ENCODE results near the gene OR10A7. TPM values are rescaled to one million over a fixed set of nuclear protein-coding genes. Genes with fewer than 3 reads are reported as not detected.
"Not testable (repeated sequence)": the region's sequence is repeated elsewhere in the genome, so short reads cannot be mapped to it uniquely, and the experiment has no call there.

Gene OR10A7
- total RNA-seq (2014; rRNA removed; shearing (Covaris generic)), result not detected in 2 replicates

GRCh38 chr12:55220725-55221124, at the start of gene OR10A7:
OR10A7 (plus strand) TSS chr12:55221025; CDS start chr12:55221025, 0 bp downstream.
- no peak for DNase-seq (ENCODE audit: low read depth)

- no peak for DNase-seq (ENCODE audit: low read depth)
These were observed 49.4 kb upstream of the OR10A7 start for GRCh38 chr12:55171445-55171844.

GRCh38 chr12:55171846-55172245, 49.0 kb upstream of the OR10A7 start:
- not testable (repeated sequence) for DNase-seq (ENCODE audit: low read depth)

- no peak for DNase-seq (ENCODE audit: low read depth)
These were observed 48.1 kb upstream of the OR10A7 start for GRCh38 chr12:55172686-55173085.

GRCh38 chr12:55173456-55173855, 47.4 kb upstream of the OR10A7 start:
- no peak for DNase-seq (ENCODE audit: low read depth)

GRCh38 chr12:55188573-55188972, 32.3 kb upstream of the OR10A7 start:
- no peak for DNase-seq (ENCODE audit: low read depth)

GRCh38 chr12:55188974-55189556, 31.8 kb upstream of the OR10A7 start:
- DNase-seq (ENCODE audit: low read depth), result peak; percentile 76

- DNase-seq (ENCODE audit: low read depth), result no peak
These were observed 26.4 kb upstream of the OR10A7 start for GRCh38 chr12:55194382-55194781.

GRCh38 chr12:55226523-55226922, 5.7 kb downstream of the OR10A7 start:
- no peak for DNase-seq (ENCODE audit: low read depth)

- no peak for DNase-seq (ENCODE audit: low read depth)
These were observed 6.8 kb downstream of the OR10A7 start for GRCh38 chr12:55227643-55228042.

GRCh38 chr12:55244309-55244708, 23.5 kb downstream of the OR10A7 start, which contains the start of gene OR6C74:
OR6C74 (plus strand) TSS chr12:55244609; CDS start chr12:55247288, 2,679 bp downstream.
- no peak for DNase-seq (ENCODE audit: low read depth)

GRCh38 chr12:55246159-55246558, 25.3 kb downstream of the OR10A7 start:
- no peak for DNase-seq (ENCODE audit: low read depth)

GRCh38 chr12:55250944-55251343, 30.1 kb downstream of the OR10A7 start:
- DNase-seq (ENCODE audit: low read depth), result no peak

- DNase-seq (ENCODE audit: low read depth), result no peak
These were observed 32.5 kb downstream of the OR10A7 start for GRCh38 chr12:55253281-55253680.

GRCh38 chr12:55256831-55257230, 36.0 kb downstream of the OR10A7 start:
- no peak for DNase-seq (ENCODE audit: low read depth)

GRCh38 chr12:55258303-55258702, 37.5 kb downstream of the OR10A7 start:
- no peak for DNase-seq (ENCODE audit: low read depth)

Other genes with a start within 250 kb of the OR10A7 start
- 1.1 and 5.8 TPM in 2 replicates for gene TESPA1, start 236.3 kb upstream of the OR10A7 start, total RNA-seq (2014; rRNA removed; shearing (Covaris generic))
- gene NEUROD4, start 201.1 kb upstream of the OR10A7 start, total RNA-seq (2014; rRNA removed; shearing (Covaris generic)), result not detected in 2 replicates
- gene OR9K2, start 94.6 kb upstream of the OR10A7 start, total RNA-seq (2014; rRNA removed; shearing (Covaris generic)), result not detected in 2 replicates
- gene OR6C74, start 23.6 kb downstream of the OR10A7 start, total RNA-seq (2014; rRNA removed; shearing (Covaris generic)), result not detected in 2 replicates
- not detected in 2 replicates for gene OR6C6, start 75.5 kb downstream of the OR10A7 start, total RNA-seq (2014; rRNA removed; shearing (Covaris generic))
- not detected in 2 replicates for gene OR6C1, start 93.3 kb downstream of the OR10A7 start, total RNA-seq (2014; rRNA removed; shearing (Covaris generic))
- gene OR6C3, start 109.7 kb downstream of the OR10A7 start, total RNA-seq (2014; rRNA removed; shearing (Covaris generic)), result not detected in 2 replicates
- gene OR6C75, start 141.9 kb downstream of the OR10A7 start, total RNA-seq (2014; rRNA removed; shearing (Covaris generic)), result not detected in 2 replicates
- gene OR6C65, start 179.5 kb downstream of the OR10A7 start, total RNA-seq (2014; rRNA removed; shearing (Covaris generic)), result not detected in 2 replicates
- not detected in 2 replicates for gene OR6C76, start 205.2 kb downstream of the OR10A7 start, total RNA-seq (2014; rRNA removed; shearing (Covaris generic))
- not detected in 2 replicates for gene OR6C2, start 223.1 kb downstream of the OR10A7 start, total RNA-seq (2014; rRNA removed; shearing (Covaris generic))
- 0.29 TPM in 1 of 2 replicates, not detected in the other for gene OR6C70, start 249.1 kb downstream of the OR10A7 start, total RNA-seq (2014; rRNA removed; shearing (Covaris generic))

Data from Daoy (cell line).